Central memory CD4-positive, alpha-beta T cell (primary cell): Measurements from ENCODE around the gene SLC25A38.

ENCODE experiments used
- DNase-seq: peaks from one replicate; pipeline ENCODE4 v3.0.0; 2022

The SLC25A38 gene

DNA sequence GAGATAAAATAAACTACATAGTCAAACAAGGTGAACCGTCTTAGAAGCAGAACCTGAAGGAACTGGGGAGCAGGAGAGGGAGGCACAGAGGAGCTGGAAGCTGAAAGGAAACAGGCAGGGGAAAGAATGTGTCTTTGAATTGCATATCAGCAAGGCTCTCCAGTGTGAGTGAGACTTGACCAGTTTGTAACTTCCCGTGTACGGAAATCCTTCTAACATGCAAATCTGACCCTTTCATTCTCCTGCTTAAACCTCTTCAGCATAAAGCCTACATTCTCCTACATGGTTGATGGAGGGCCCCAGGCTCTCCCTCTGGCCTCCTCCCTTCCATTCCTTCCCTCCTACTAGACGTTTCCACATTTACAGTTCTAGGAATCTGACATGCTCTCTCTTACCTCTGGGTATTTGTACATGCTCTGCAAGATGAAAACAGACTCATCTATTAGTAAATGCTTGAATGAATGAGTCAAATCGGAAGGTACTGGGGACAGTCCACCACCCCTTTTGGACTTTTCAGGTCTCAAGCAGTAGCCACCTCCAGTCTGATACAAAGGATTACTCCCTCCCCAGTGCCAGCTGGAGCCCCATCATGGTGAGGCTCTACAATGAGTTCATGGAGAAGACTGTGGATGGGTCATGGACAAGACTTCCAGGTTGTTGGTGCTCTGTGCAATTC lies 6.1 kb upstream of the SLC25A38 start:
- no peak for DNase-seq

DNA sequence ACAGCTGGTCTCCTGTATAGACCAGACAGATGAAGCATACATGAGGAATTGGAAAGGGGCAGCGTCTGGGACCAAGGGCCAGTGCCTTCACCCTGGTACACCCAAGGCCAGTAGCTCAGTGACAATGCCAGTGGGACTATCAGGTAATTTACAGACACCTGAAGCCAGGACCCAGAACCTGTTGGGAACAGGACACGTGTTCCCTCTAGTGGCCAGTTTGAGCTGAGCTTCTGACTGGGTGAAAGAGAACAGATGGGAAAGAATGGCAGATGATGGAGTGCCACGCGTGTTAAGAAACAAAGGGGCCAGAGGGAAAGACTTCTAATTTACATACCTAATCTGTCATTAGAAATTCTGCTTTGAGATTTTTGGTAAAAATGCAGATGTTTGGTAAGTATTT lies 5.1 kb upstream of the SLC25A38 start:
- peak; percentile 52 for DNase-seq

DNA sequence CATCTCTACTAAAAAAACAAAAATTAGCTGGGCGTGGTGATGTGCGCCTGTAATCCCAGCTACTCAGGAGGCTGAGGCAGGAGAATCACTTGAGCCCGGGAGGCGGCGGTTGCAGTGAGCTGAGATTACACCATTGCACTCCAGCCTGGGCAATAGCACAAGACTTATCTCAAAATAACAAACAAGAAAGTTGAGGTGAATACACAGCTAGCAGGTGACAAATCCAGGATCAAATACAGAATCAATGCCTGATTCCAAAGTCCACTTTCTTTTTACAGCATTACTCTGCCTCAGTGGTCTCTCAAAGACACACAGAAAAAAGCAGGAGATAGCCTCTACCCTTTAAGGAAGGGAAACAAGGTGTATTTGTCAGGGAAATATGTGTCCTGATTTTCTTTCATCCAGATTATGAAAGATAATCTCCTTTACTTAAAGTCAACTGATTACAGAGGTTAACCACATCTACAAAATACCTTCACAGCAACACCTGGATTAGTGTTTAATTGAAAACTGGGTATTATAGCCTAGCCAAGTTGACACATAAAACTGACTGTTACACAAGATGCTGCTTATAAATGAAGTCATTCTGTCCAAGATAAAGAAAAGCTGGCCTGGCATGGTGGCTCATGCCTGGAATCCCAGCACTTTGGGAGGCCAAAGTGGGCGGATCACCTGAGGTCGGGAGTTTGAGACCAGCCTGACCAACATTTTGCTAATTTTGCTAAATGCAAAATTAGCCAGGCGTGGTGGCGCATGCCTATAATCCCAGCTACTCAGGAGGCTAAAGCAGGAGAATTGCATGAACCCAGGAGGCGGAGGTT lies 4.0 kb upstream of the SLC25A38 start:
- no peak for DNase-seq

DNA sequence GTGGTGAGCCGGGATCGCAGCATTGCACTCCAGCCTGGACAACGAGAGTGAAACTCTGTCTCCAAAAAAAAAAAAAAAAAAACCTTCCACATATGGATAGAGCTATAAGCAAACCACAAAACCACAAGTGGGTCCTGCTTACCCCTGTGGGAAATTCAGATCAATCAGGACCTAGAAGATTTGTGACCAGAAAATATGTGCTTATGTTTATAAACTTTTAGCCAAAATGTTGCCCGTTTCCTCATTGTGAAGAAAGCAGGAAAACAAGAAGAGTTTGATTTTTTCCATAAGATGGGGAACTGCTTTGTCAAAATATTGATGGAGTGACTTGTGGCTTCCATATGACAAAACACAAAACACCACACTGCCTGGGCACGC lies 3.4 kb upstream of the SLC25A38 start:
- DNase-seq: no peak

DNA sequence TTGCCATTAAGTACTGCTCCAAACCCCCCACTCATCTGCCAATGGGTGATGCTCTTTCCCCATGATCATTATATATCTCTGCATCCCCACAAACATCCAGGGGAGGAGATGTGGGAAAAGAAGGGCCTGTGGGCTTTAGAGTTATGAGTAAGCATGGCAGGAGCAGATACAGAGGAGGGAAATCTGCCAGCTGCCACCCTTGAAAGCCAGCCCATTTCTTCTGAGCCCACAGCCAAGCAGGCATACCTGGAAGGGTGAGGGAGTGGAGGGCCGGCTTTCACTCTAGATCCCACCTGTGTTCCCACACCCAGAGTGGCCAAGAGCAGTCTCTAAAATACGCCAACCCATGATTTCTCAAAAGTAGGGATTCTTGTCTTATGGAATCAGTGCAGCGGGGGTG lies 1.7 kb upstream of the SLC25A38 start:
- no peak for DNase-seq

DNA sequence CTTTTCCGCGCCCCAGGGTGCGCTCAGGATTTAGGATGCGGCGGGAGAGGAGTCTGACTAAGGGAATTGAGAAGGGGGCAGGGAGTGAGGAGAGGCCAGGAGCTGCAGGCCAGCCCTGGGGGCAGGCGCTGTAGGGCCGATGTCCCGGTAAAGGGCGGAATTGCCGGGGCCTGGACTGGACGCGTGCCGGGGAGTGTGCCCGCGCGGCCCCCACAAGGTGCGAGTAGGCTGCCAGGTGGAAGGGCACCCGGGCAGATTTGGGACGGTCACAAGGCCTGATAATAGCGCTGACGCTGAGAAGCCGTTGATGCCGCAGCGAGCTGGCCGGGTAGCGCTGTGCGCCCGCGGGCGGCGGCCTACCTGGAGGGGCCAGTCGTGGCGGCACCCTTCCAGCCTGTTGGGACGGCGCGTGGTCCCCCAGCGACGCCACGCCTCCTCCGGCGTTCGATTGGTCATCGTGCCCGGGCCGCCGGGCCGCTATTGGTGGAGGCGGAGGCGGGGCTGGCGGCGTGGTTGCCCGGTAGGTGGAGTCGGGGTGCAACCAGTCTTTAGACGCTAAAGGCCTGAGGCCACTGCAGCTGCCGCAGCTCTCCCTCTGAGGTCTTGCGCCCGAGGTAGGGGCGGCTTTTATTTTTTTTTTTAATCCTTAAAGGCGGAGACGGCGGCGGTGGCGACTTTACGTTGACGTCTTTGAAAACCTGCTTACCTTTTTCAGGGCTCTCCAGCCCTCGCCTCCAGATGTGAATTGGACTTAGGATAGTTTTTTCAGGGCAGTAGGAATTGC lies 903 bp downstream of the SLC25A38 start:
- peak; percentile 92 for DNase-seq

DNA sequence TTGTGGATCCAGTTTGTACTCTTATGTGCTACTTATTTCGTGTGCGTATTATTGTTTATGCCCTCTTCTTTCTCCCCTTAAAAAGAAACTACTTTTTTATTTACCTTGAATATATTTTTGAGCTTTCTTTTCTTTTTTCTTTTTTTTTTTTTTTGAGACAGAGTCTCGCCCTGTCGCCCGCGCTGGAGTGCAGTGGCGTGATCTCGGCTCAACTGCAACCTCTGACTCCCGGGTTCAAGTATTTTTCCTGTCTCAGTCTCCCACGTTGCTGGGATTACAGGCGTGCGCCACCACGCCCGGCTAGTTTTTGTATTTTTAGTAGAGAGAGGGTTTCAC lies 1.5 kb downstream of the SLC25A38 start:
- no peak for DNase-seq

DNA sequence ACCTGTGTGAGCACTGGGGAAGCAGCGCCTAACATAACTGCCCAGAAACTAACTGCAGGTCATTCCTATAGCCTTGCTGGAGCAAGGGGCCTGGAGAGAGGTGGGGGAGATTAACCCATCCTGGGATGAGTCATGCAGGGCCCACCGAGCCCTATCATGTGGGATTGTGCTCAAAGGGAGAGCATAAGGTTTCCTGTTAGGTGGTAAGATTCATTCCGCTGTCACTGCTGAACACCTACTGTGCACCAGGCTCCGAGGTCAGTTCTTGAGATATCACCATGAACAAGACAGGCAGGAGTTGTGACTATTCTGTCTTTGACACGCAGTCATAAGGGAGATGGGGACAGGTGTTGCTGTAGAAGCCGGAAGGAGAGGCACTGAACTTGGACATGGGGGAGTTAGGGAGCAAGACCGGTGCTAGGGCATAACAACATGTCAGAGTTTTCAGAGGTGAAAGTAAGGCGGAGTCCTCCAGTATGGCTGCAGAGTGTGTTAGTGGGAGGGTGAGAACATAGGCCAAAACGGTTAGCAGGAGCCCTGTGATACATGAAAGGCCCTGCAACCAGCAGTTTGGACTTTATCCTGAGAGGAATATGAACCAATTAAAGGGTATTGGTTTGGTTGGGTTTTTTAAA lies 2.4 kb downstream of the SLC25A38 start:
- DNase-seq: no peak

DNA sequence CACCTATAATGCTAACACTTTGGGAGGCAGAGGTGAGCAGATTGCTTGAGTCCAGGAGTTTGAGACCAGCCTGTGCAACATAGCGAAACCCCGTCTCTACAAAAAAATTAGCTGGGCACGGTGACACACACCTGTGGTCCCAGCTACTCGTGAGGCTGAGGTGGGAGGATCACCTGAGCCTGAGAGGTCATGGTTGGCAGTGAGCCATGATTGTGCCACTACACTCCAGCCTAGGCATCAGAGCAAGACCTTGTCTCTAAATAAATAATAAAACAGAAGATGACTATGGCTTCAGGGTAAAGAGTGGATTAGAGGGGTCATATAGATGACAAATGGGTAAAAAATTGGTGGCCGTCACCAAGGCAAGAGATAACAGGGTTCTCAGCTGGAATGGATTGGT lies 3.1 kb downstream of the SLC25A38 start:
- DNase-seq: no peak

DNA sequence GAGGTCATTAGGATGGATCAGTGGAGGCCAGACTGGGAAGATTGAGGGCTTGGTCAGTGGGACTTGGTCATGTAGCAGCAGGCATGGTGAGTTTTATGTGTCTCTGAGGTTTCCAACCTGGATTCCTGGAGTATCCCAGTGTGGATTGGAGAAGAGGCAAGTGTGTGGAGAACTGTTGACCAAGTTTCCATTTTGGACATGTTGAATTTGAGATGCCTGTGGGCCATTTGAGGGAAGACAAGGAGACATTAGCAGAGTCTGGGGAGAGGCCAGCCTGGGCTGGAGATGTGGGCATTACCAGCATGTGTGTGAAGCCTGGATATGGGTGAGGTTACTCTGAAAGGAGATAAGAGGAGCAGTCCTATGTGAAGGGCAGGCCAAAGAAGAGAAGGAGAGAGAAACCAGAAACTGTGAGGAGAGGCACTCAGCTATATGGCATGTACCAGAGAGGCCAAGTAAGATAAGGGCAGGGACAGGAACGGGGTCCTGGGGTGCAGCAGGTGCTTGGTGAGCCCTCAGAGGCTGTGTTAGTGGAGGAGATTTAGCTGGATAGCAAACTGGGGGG lies 4.3 kb downstream of the SLC25A38 start:
- DNase-seq: no peak

DNA sequence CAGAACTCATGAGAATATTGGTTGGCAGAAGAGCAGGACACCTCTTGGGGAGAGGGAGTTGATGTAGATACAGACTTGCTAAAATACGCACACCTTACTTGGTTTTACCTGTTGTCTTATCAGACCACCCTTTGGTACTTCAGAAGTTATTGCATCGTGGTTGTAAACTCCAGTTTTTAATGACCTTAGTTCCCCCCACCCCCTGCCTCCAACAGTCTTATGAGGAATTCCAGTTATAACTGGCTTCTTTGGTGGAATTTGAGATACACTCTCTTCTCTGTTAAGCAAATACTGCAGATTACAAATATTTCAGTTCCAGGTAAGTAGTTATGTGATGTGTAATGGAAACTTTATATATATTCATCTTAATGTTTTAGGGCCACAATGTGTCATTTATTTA lies 5.0 kb downstream of the SLC25A38 start:
- no peak for DNase-seq

DNA sequence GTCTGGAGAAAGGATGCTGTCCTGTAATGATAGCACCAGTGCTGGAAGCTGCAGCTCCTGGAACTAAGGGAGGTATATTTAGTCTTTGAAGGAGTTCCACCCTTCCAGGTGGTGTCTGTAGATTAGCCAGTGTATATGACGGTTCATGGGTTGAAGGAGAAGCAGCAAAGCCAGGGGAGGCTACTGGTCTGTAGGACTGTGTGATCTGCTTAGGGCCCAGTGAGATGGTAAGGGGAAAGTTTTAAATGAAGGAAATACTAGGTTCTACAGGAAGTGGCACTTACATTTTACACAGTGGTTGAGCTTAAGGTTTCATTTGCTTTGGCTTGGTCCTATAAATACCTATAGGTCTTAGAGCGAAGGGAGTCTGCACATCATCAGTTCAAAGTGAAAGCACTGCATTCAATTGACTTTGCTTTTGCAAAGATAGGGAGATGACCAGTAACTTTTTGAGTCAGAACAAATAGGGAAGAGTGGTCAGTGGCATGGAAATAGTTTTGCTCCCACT lies 5.6 kb downstream of the SLC25A38 start:
- DNase-seq: no peak

DNA sequence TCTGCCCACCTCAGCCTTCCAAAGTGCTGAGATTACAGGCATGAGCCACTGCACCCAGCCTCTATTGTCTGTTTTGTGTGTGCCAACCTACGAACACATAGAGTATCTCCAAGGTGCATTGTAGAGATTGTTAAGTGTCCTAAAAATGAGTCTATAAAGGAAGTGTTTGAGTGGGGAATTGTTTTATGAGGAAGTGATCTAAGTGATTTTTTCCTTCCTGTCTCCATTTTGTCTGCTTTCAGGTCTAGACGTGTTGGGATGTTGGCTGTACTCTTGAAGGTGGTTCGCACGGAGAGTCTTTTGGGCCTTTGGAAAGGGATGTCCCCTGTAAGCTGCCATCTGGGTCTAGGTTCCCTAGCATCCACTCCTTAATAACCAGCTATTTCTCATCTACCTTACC lies 7.0 kb downstream of the SLC25A38 start:
- DNase-seq: no peak

DNA sequence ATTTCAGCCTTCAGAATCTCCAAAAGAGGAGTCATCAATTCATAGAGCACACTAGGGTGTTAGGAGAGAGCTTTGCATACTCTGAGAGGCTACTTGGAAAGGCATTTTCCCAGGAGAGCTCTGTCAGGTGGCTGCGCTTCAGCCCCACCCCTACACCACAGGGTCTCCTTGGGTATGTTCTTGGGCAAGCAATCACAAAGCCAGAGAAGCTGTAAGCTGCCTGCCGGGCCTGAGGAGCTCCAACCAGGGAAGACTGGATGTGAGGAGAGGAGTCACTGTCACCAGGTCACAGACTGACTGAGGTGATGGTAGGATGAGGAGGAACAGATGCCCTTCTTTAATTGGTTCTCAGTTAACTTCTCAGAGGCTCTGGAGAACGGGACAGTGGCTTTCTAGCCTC lies 13.5 kb downstream of the SLC25A38 start:
- no peak for DNase-seq

DNA sequence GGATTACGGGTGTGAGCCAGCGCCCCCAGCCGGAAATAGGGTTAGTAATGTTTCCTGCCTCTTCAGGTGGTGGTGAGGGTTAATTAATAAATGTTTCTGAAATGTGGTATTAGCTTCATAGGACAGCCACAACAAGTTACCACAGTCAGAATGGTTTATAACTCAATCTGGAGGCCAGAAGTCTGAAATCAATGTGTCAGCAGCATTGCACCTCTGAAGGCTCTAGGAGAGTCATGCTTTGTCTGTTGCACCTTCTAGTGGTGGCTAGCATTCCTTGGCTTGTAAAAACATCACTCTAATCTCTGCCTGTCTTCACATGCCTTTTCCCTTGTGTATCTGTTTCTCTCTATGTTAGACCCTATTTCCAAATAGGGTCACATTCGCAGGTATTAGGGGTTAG lies 15.5 kb downstream of the SLC25A38 start:
- no peak for DNase-seq

DNA sequence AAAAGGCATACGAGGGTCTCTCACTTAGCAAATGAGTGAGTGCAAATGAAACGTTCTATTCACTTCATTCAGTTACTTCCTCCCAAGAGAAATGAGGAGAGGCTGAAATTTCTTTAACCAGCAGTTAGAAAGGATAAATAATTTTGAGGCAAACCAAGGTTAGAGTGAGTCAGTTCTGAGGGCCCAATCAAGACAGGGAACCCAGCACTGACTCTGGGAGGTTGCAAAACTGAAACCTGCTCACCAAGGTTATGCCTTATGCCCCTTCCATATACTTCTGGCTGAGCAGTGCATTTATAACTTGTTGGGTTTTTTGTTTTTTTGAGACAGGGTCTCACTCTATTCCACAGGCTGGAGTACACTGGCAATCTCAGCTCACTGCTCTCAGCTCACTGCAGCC lies 18.8 kb downstream of the SLC25A38 start:
- DNase-seq: no peak

DNA sequence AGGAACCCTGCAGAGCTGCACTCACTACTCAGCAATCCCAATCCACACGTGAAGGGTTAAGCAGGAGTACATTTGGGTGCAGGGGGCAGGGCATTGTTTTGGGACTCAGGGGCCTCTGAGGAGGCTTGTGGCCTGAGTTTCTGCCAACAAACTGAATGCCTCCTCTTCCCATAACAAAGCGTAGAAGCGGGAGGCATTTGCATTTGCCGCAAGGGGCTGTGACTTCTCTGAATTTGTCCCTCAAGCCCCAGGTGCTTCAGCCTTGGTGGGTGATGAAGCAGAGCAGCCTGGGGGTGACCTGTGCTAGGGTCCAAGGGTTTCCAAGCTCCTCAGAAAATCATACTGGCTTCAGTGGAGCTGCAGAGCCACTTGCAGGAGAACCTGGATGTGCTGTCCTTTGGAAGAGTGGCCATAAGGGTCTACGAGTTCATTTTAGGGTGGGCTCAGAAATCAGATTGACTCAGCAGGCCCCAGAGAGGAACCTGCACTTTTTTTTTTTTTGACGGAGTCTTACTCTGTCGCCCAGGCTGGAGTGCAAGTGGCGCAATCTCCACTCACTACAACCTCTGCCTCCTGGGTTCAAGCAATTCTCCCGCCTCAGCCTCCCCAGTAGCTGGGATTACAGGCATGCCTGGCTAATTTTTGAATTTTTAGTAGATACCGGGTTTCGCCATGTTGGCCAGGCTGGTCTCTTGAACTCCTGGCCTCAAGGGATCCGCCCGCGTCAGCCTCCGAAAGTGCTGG lies 21.9 kb downstream of the SLC25A38 start:
- DNase-seq: no peak

DNA sequence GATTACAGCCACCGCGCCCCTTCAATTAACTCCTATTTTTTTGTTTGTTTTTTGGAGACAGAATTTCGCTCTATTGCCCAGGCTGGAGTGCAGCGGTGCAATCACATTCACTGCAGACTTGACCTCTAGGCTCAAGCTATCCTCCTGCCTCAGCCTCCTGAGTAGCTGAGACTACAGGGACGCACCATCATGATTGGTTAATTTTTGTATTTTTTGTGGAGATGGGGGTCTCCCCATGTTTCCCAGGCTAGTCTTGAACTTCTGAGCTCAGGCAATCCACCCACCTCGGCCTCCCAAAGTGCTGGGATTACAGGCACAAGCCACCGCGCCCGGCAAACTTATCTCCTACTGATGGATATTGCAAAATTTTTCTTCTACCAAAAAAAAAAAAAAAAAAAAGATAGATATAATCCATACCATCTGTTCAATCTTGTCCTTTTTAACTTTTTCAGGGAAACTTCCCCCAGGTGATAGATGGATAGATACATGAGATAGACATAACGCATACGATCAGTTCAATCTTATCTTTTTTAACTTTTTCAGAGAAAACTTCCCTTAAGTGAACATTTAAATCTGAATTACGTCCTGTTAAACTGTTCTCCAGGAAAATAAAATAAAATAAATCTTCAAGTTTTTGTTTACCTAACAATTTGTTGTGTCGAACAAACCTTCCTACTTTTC lies 22.7 kb downstream of the SLC25A38 start:
- DNase-seq: no peak

DNA sequence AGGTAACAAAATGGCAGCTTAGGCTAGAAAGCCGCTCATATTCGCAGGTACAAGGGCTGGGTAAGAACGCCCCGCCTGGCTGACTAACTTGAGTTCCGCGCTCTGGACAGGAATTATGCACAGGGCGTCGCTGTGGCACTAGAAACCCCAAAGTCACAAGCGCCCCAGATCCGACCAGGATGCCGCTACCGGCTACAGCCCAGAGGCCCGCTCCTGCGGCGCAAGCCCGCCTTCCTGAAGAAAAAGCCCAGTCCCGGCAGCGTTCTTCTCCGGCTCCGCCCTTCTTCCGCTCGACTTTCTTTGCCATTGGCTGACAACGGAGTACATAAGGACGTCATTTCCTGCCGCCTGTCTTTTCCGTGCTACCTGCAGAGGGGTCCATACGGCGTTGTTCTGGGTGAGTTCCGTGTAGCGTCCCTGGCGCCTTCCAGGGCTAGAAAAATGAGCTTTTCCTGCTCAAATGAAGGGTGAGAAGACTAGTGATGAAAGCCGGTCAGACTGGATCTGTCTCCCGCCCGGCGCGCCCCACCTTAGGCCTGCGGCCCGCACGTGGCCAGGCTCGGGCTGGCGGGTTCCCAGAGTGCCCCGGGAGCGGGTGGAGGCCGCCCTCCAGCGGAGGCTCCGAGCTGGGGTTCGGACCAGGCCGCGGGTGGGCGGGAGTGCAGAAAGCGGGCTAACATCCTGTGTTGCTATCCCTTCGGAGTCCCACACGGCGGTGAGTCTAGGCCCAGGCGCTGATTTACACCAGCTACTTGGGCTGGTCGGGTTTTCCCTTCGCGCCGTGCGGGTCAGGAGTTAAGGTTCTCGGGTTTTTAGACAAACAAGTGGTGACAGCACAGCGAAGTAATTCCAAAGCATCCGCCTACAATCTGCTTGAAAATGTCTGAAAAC lies 23.4 kb downstream of the SLC25A38 start, which contains the start of gene RPSA:
Gene RPSA (plus strand): TSS at position 353 of the 891 bp plus-strand sequence. CDS start 934 bp downstream, outside the sequence.
- DNase-seq: peak; percentile 99

DNA sequence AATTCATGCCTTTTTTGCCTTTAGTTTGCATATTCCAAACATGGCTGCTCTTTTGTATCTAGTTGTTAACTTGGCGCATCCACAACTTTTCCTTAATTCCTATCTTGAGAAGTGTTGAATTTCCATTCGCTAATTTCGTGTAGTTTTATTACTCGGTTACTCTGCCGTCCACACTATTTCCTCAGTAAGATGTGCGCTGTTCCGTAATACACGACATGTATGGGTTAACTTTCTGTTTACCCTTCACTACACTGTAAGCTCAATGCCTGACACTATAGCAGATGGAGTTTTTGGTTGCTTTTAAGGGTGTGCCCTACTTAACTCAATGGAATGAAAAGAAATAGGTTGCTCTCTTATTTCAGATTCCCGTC lies 24.1 kb downstream of the SLC25A38 start:
- no peak for DNase-seq
